Neural progenitor cell (in vitro differentiated cells): ENCODE data around the gene HLA-F.

Experiments
- EZH2 ChIP-seq: fragments of 200-600 bp; sonication (generic); IDR thresholded peaks from 2 replicates; pipeline ENCODE4 v1.6.1; 2017; ENCODE audit warnings: antibody characterized with exemption, mild to moderate bottlenecking, moderate library complexity
- TF ChIP-seq, protein P1 (sequence below): fragments of 200-600 bp; sonication (generic); IDR thresholded peaks from 2 replicates; pipeline ENCODE4 v1.5.1; 2017; ENCODE audit warnings: antibody characterized with exemption, mild to moderate bottlenecking

DNA sequence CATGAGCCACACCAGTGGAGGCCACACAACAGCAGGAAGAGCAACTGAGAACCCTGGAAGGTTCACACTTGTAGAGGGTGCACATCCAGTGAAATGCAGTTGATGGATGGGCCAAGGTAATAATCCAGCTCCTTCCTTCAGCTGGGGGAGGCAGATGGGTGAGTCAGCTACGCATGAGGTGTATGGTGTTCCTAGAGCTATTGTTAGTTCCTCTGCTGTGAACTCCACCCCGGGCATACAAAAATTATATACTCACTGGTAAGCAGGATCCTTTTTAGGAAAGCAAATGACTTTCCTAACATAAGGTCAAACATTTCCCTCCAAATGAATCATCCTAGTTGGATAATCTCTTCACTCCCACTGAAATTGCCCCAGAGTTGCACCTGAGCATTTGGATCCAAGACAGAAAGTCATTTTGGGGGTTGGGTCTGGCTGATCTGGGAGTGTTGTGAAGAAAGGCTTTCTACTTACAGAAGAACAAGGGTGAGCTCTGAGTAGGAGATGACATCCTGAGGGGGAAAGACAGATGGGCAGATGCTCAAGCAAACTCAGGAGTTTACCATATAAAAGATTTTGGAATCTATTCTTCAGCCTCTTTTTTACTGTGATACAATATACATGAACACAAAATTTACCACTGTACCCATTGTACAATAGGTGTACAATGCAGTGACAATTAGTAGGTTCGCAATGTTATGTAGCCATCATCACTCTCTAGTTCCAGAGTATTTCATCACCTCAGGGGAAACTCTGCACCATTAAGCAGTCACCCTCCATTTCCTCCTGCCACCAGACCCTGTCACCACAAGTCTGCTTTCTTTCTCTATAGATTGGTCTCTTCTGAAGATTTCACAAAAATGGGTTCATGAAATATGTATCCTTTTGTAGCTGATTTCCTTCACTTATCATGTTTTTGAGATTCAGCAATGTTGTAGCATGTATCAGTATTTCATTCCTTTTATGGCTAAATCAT, 11.1 kb downstream of the HLA-F start:
- TF ChIP-seq, protein P1, sequence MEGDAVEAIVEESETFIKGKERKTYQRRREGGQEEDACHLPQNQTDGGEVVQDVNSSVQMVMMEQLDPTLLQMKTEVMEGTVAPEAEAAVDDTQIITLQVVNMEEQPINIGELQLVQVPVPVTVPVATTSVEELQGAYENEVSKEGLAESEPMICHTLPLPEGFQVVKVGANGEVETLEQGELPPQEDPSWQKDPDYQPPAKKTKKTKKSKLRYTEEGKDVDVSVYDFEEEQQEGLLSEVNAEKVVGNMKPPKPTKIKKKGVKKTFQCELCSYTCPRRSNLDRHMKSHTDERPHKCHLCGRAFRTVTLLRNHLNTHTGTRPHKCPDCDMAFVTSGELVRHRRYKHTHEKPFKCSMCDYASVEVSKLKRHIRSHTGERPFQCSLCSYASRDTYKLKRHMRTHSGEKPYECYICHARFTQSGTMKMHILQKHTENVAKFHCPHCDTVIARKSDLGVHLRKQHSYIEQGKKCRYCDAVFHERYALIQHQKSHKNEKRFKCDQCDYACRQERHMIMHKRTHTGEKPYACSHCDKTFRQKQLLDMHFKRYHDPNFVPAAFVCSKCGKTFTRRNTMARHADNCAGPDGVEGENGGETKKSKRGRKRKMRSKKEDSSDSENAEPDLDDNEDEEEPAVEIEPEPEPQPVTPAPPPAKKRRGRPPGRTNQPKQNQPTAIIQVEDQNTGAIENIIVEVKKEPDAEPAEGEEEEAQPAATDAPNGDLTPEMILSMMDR = no peak
- no peak for TF ChIP-seq EZH2
